Activated CD8-positive, alpha-beta memory T cell treated with anti-CD3 and anti-CD28 coated beads, Interleukin-2, amount 50 U/mL, for 24 hours (primary cell): ENCODE measurements around the gene AFAP1L1.

Experiments
- DNase-seq: peaks from one replicate; pipeline ENCODE4 v3.0.0-alpha.2; 2020; ENCODE audit errors: extremely low read depth

AFAP1L1 gene

DNA sequence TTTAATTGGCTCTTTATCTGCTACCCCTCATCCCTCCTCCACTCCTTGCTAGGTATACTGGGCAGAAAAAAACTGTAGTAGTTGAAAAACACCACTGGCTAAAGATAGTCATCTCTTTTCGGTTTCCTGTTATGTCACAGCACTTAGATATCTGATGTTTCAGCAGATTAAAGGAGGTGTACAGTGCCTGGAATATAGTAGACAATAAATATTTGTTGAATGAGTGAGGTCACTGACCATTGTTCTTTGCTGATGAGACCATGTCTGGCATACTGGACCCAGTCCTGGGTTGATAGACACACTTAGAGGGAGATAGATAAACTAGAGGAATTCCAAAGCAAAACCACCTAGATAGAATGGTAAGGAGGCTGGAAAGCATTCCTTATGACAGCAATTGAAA lies 76.9 kb downstream of the AFAP1L1 start:
- no peak for DNase-seq

DNA sequence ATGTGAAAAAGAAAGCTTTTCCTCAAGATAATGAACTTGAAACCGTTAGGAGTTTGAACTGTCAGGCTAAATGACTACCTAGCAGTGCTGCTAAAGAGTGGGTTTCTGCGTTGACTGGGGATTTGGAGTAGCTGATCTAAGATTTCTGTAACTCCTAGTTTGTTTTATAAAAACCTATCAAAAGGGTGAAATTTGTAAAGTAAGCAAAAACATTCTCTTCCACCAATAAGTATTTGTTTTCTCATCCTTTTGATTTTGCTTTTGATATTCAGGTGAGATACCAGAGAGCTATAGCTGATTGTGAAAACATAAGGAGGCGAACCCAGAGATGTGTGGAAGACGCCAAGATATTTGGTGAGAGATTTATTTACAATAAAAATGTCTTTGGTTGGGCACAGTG lies 77.7 kb downstream of the AFAP1L1 start:
- DNase-seq = no peak

- no peak for DNase-seq
Measured at GRCh38 chr5:149352169-149352568, 80.5 kb downstream of the AFAP1L1 start.

GRCh38 chr5:149353911-149354310 lies 82.3 kb downstream of the AFAP1L1 start:
- no peak for DNase-seq

- no peak for DNase-seq
Measured at GRCh38 chr5:149355688-149356087, 84.0 kb downstream of the AFAP1L1 start.

- DNase-seq = no peak
Measured at GRCh38 chr5:149356391-149356790, 84.7 kb downstream of the AFAP1L1 start.

- peak; percentile 95 for DNase-seq
Measured at GRCh38 chr5:149357370-149358293, 86.0 kb downstream of the AFAP1L1 start, which contains the start of gene PCYOX1L. Gene PCYOX1L (plus strand): TSS chr5:149358046. CDS start chr5:149358069, 23 bp downstream.

DNA sequence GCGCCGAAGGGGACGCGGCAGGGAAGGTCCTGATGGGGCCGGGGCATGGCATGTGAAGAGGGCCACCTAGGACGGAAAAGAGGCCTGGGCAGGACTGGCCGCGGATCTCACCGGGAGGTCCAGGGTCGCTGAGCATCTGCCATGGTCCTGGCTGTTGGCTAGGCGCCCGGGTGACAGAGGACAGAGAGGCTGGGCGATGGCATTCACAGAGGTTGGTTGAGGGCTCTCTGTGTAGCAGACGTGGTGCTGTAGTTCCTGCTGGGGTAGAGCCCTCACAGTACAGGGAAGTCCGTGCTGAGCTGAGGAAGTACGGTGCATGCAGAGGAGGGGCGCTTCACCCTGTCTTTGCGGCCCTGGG lies 86.6 kb downstream of the AFAP1L1 start:
- DNase-seq = no peak

GRCh38 chr5:149358868-149359495 lies 87.3 kb downstream of the AFAP1L1 start:
- no peak for DNase-seq

- DNase-seq = no peak
Measured at GRCh38 chr5:149360272-149360671, 88.6 kb downstream of the AFAP1L1 start.

DNA sequence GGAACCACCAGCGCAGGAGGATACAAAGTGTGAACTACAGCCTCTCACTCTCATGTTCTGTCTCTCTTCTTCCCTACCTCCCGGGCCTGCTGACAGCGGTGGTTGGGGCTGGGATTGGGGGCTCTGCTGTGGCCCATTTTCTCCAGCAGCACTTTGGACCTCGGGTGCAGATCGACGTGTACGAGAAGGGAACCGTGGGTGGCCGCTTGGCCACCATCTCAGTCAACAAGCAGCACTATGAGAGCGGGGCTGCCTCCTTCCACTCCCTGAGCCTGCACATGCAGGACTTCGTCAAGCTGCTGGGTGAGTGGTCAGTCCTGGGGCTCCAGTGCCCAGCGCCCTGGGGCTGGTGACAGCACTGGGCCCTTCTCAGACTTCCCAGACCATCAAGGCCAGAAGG lies 90.9 kb downstream of the AFAP1L1 start:
- no peak for DNase-seq

GRCh38 chr5:149363358-149363757 lies 91.7 kb downstream of the AFAP1L1 start:
- no peak for DNase-seq

- DNase-seq = no peak
Measured at GRCh38 chr5:149363936-149364335, 92.3 kb downstream of the AFAP1L1 start.

- DNase-seq = no peak
Measured at GRCh38 chr5:149364719-149365118, 93.1 kb downstream of the AFAP1L1 start.

DNA sequence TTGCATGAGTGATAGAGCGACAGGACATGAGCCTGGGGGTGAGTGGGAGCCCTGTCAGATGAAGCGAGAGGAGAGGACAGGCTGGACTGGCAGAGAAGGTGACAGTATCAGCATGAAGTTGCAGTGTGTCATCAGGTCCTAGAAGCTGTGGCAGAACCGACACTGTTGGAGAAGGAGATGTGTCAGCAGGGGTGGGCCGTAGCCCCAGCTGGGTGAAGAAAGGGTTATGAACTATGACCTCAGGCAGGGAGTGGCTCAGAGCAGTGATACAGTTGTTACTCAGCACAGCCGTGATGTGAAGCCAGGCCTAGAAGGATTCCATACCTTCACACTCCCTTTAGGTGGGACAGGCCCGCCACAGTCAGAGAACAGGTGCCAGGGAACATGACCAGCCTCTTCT lies 93.8 kb downstream of the AFAP1L1 start:
- no peak for DNase-seq

- no peak for DNase-seq
Measured at GRCh38 chr5:149366169-149366729, 94.6 kb downstream of the AFAP1L1 start.

DNA sequence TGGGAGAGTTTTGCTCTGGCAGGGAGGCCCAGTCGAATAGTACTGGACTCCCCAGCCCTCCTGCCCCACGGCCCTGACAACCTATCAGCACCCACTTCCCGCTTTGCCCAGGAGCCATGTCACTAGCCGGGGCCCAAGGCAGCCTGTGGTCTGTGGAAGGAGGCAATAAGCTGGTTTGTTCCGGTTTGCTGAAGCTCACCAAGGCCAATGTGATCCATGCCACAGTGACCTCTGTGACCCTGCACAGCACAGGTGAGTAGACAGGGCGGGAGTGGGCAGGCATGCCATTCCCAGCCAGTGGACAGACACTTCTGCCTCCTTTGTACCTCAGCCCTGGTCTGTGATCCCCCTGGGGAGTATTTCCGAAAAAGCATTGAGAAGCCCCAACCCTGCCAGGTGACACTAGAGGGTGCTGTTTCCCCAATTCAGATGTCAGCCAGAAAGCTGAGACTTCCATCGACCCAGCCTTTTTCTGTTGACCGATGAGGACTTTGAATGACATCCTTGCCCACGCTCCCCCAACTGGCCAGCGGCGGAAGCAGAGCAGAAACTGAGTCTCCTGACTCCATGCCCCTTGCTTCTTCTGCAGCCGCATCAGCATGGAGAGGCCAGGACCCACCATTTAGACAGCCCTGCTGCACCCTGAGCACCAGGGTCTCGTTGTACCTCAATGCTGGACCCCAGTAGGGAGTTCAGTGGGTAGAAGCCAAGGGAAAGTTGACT lies 95.8 kb downstream of the AFAP1L1 start:
- DNase-seq = no peak

DNA sequence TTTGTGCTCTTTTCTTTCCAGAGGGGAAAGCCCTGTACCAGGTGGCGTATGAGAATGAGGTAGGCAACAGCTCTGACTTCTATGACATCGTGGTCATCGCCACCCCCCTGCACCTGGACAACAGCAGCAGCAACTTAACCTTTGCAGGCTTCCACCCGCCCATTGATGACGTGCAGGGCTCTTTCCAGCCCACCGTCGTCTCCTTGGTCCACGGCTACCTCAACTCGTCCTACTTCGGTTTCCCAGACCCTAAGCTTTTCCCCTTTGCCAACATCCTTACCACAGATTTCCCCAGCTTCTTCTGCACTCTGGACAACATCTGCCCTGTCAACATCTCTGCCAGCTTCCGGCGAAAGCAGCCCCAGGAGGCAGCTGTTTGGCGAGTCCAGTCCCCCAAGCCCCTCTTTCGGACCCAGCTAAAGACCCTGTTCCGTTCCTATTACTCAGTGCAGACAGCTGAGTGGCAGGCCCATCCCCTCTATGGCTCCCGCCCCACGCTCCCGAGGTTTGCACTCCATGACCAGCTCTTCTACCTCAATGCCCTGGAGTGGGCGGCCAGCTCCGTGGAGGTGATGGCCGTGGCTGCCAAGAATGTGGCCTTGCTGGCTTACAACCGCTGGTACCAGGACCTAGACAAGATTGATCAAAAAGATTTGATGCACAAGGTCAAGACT lies 96.5 kb downstream of the AFAP1L1 start:
- DNase-seq = no peak

DNA sequence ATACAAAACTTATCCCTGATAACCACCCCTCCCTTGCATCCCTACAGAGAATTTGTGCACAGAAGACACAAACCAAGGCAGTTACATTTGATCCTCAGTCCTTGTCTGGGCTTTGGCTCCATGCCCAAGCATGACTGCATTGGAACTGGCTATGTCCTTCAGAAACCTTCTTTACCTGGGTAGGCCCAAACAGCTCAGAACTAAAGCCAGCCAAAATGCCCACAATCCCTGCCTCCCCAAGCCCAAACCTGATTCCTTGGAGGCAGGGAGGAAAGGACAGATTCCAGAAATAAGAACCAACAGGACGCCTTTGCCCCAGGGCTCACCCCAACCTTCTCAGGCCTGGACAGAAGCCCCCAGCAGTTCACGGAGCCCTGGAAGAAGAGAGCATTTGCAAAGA lies 99.2 kb downstream of the AFAP1L1 start:
- no peak for DNase-seq

GRCh38 chr5:149371296-149371962 lies 99.8 kb downstream of the AFAP1L1 start:
- DNase-seq = peak; percentile 36
